ENCODE measurements around the gene HACD2.

GRCh38 chr3:123442125-123442524 lies 142.7 kb downstream of the HACD2 start:
- TF ChIP-seq JUND (IDR thresholded peaks at IDR 0.05), result no peak
- TF ChIP-seq CTCF (IDR thresholded peaks at IDR 0.05 in 2 of 3, conservative IDR thresholded peaks at IDR 0.05 in 1 of 3; ENCODE audit: borderline replicate concordance in 1 of 3, insufficient read depth in 1 of 3, low read depth in 2 of 3, low read length in 2 of 3), result no peak
- no peak for TF ChIP-seq POLR2A (IDR thresholded peaks at IDR 0.05; ENCODE audit: borderline replicate concordance, extremely low read depth, insufficient read depth, insufficient read length)

Measured in HCT116 (cell line).